ENCODE data around the gene TBC1D5.

The TBC1D5 gene

GRCh38 chr3:17221529-17221928 is 520.9 kb downstream of the TBC1D5 start:
- no peak for DNase-seq (ENCODE audit: low read depth)
- TF ChIP-seq CTCF (conservative IDR thresholded peaks at IDR 0.05; ENCODE audit: low read length) = no peak
- no peak overlapping the region for H3K4me3 ChIP-seq (ENCODE audit: low read length)

- TF ChIP-seq CTCF (conservative IDR thresholded peaks at IDR 0.05; ENCODE audit: low read length) = no peak
- no peak for DNase-seq (ENCODE audit: low read depth)
- no peak overlapping the region for H3K4me3 ChIP-seq (ENCODE audit: low read length)
Measured at GRCh38 chr3:17219593-17219992, 522.8 kb downstream of the TBC1D5 start.

- H3K4me3 ChIP-seq (ENCODE audit: low read length) = no peak overlapping the region
- DNase-seq (ENCODE audit: low read depth) = no peak
- TF ChIP-seq CTCF (conservative IDR thresholded peaks at IDR 0.05; ENCODE audit: low read length) = no peak
Measured at GRCh38 chr3:17218587-17218986, 523.8 kb downstream of the TBC1D5 start.

GRCh38 chr3:17217588-17217987 is 524.8 kb downstream of the TBC1D5 start:
- no peak overlapping the region for H3K4me3 ChIP-seq (ENCODE audit: low read length)
- no peak for DNase-seq (ENCODE audit: low read depth)
- no peak for TF ChIP-seq CTCF (conservative IDR thresholded peaks at IDR 0.05; ENCODE audit: low read length)

- TF ChIP-seq CTCF (conservative IDR thresholded peaks at IDR 0.05; ENCODE audit: low read length) = no peak
- DNase-seq (ENCODE audit: low read depth) = peak; percentile 16
- no peak overlapping the region for H3K4me3 ChIP-seq (ENCODE audit: low read length)
Measured at GRCh38 chr3:17213102-17213501, 529.3 kb downstream of the TBC1D5 start.

- H3K4me3 ChIP-seq (ENCODE audit: low read length) = no peak overlapping the region
- no peak for TF ChIP-seq CTCF (conservative IDR thresholded peaks at IDR 0.05; ENCODE audit: low read length)
Measured at GRCh38 chr3:17207979-17208378, 534.5 kb downstream of the TBC1D5 start.

GRCh38 chr3:17207019-17207418 is 535.4 kb downstream of the TBC1D5 start:
- no peak for DNase-seq (ENCODE audit: low read depth)
- no peak overlapping the region for H3K4me3 ChIP-seq (ENCODE audit: low read length)
- no peak for TF ChIP-seq CTCF (conservative IDR thresholded peaks at IDR 0.05; ENCODE audit: low read length)

More at GRCh38 chr3:17207979-17208378, 534.5 kb downstream of the TBC1D5 start:
- no peak for DNase-seq (ENCODE audit: low read depth)

Measured in AG10803 (cell line).